GM18861 (cell line): ENCODE data around the gene RNPEP.
"Not testable (repeated sequence)": the region's sequence is repeated elsewhere in the genome, so short reads cannot be mapped to it uniquely, and the experiment has no call there.

Experiments
- ATAC-seq: cut with Tn5 transposase; IDR thresholded peaks from one replicate; pipeline ENCODE4 v1.9.1; 2021; ENCODE audit not compliant: unreplicated experiment

The RNPEP gene, protein sequence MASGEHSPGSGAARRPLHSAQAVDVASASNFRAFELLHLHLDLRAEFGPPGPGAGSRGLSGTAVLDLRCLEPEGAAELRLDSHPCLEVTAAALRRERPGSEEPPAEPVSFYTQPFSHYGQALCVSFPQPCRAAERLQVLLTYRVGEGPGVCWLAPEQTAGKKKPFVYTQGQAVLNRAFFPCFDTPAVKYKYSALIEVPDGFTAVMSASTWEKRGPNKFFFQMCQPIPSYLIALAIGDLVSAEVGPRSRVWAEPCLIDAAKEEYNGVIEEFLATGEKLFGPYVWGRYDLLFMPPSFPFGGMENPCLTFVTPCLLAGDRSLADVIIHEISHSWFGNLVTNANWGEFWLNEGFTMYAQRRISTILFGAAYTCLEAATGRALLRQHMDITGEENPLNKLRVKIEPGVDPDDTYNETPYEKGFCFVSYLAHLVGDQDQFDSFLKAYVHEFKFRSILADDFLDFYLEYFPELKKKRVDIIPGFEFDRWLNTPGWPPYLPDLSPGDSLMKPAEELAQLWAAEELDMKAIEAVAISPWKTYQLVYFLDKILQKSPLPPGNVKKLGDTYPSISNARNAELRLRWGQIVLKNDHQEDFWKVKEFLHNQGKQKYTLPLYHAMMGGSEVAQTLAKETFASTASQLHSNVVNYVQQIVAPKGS

DNA sequence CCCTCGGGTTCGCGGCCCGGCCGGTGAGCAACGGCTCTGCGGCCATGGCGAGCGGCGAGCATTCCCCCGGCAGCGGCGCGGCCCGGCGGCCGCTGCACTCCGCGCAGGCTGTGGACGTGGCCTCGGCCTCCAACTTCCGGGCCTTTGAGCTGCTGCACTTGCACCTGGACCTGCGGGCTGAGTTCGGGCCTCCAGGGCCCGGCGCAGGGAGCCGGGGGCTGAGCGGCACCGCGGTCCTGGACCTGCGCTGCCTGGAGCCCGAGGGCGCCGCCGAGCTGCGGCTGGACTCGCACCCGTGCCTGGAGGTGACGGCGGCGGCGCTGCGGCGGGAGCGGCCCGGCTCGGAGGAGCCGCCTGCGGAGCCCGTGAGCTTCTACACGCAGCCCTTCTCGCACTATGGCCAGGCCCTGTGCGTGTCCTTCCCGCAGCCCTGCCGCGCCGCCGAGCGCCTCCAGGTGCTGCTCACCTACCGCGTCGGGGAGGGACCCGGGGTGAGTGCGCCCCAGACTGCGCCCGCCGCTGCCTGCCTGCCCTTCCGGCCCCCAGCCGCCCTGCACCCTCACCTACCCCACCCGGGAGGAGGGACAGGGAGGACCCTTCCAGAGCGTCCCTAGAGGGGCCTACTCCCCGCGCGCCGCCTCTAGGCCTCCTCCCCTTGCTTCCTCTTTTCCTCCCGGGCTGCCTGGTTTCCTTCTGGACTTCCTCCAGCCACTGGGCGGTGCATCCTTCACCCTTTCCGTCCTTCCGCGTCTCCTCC, at the start of gene RNPEP:
RNPEP (plus strand) TSS at position 26 of the 757 bp plus-strand sequence; CDS start at position 45, 19 bp downstream.
- peak; percentile 53 for ATAC-seq

GRCh38 chr1:201933840-201934430, 48.5 kb upstream of the RNPEP start:
- no peak for ATAC-seq

DNA sequence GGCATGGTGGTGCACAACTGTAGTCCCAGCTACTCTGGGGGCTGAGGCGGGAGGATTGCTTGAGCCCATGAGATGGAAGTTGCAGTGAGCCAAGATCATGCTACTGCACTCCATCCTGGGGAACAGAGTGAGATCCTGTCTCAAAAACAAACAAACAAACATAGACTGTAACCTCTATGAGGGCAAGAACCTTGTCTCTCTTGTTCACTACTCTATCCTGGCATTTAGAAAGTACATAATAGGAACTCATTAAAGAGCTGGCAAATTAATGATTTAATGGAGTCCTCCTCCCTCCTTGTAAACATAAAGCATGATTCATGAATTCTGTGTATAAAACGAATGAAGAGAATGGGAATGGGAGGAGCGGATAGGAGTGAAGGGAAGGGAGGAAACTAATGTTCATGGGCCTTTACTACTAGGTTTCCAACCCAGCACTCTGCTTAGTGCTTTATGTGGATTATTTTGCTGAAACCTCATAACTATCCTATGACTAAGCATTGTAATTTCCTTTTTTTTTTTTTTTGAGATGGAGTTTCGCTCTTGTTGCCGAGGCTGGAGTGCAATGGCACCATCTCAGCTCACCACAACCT, 44.7 kb upstream of the RNPEP start:
- no peak for ATAC-seq

DNA sequence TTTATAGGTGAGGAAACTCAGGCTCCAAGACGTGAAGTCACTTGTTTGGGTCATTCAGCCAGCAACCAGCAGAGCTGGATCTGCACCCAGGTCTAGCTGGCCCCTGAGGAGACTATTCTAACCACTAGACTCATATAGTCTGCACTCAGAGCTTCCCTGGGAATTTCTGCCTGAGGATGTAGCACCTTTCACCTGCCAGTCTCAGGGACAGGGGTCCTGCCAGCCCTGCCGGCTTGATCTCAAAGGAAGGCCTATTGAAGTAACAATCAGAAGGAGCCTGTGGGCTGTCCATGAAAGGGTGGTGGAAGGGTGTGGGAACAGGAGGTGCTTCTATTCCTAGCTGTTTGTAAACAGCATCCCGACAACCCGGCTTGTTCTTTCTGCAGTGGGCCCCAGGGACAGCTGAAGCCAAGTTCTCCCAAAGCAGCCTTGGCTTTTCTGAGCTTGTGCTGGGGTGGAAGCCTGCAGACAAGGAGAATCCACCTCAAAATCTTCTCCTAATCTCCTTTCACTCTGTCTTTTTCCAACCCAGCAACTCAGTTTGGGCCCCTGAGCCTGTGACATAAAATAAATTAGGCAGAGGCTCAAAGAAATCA, 43.9 kb upstream of the RNPEP start:
- ATAC-seq: no peak

- ATAC-seq: no peak
These were observed 43.3 kb upstream of the RNPEP start for GRCh38 chr1:201939148-201939547.

- ATAC-seq: no peak
These were observed 42.9 kb upstream of the RNPEP start for GRCh38 chr1:201939574-201939973.

DNA sequence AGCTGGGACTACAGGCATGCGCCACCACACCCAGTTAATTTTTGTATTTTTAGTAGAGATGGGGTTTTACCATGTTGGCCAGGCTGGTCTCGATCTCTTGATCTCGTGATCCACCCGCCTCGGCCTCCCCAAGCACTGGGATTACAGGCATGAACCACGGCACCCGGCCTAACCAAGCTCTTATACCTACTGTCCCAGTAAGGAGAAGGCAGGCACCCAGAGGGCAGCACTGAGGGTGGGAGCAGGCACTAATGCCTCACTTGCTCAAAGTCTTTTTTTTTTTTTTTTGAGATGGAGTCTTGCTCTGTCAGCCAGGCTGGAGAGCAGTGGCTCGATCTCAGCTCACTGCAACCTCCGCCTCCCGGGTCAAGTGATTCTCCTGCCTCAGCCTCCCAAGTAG, 42.1 kb upstream of the RNPEP start:
- not testable (repeated sequence) for ATAC-seq

DNA sequence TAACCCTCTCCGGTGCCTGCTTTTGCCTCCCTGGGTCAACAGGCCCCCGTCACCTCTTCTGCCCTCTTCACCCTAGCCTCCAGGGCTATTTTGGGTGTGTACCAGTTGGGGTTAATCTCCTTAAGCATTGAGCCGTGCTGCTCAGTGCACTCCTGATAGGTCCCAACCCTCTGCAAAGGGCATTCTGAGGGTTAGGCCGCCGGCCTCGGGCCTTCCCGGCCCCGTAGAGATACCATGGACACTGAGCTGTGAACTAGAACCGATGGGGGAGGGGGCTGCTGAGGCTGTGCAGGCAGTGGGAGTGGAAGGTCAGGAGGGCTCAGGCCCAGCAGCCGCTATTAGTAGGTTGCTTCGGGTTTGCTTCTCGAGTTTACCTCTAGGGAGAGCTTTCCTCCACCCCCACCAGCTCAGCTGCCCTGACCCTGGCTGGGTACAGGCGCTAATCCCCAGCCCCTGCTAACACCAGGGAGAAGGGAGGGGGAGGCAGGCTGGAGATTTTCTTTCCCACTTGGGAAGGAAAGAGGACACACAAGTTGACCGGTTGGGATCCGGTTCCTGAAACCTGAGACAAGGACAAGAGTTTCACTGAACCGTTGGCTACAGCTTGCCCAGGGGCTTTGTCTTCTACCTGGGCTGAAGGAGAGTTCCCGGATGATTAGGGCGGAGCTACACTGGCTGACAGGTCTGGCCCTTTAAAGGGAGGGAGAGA, 40.9 kb upstream of the RNPEP start:
- ATAC-seq: no peak

- ATAC-seq: no peak
These were observed 40.3 kb upstream of the RNPEP start for GRCh38 chr1:201942129-201942495.

GRCh38 chr1:201944002-201944401, 38.4 kb upstream of the RNPEP start:
- no peak for ATAC-seq

- no peak for ATAC-seq
These were observed 37.8 kb upstream of the RNPEP start for GRCh38 chr1:201944639-201945038.

- ATAC-seq: no peak
These were observed 37.3 kb upstream of the RNPEP start for GRCh38 chr1:201945157-201945556.

GRCh38 chr1:201945863-201946223, 36.6 kb upstream of the RNPEP start:
- ATAC-seq: no peak

- ATAC-seq: no peak
These were observed 36.1 kb upstream of the RNPEP start, which contains the start of gene LMOD1 for GRCh38 chr1:201946224-201946908. Gene LMOD1, minus strand, starts transcription at chr1:201946548. Its CDS starts 208 bp downstream, at chr1:201946340.

DNA sequence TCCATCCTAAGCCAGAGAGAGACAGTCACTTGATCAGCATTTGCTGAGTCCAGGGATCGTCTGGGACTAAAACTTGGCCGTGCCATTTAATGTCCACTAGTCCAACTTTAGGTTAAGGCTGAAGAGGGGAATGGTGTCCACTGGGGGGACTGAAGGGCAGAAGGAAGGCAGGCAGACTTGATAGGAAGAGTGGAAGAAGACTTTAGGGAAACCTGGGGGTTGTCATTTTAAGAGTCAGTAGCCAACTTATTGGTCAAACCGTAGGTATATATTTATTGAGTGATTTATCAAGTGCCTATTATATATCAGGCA, 34.8 kb upstream of the RNPEP start:
- ATAC-seq: no peak

DNA sequence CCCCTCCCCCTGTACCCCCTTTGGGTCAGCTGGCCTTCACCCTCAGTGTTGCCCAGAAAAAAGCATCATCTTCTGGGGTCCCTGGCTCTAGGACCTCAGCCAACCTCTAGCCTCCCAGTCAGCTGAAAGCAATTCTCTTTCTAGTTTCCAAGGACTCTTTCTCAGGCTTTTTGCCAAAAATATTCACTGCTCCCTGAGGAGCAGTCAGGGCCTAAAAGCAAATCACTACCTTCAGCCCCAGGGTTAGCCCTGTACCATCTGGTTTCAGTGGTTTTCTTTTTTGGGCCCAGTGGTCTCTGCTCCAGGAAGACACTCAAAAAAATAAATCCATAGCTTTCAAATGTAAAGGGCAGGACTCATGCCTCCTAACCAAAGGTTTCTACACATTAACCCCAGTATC, 33.0 kb upstream of the RNPEP start:
- ATAC-seq: no peak

DNA sequence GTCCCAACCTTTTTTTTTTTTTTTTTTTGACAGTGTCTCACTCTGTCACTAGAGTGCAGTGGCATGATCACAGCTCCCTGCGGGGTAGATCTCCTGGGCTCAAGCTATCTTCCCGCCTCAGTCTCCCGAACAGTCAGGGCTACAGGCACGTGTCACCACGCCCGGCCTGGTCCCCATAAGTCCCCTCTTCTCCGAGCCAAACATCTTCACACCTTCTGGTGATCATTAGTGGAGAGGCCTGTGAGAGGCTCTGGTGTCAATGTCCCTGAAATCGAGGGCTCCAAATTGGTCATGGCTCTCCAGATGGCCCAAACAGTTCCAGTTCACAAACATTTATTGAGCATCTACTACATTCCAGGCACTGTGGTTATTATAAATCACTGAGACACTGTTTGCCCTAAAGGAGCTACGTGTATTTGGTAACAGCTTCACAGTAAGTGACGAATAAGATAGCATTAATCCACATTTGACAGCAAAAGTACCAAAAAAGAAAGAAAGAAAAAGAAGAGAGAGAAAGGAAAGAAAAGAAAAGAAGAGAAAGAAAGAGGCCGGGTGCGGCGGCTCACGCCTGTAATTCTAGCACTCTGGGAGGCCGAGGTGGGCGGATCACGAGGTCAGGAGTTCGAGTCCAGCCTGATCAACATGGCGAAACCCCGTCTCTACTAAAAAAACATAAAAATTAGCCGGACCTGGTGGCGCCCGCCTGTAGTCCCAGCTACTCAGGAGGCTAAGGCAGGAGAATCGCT, 28.0 kb upstream of the RNPEP start:
- no peak for ATAC-seq

- ATAC-seq: peak; percentile 99
These were observed 27.3 kb upstream of the RNPEP start, which contains the start of gene TIMM17A for GRCh38 chr1:201955009-201955728. Gene TIMM17A, plus strand, starts transcription at chr1:201955503. Its CDS starts 24 bp downstream, at chr1:201955527.
